Stimulated activated CD4-positive, alpha-beta T cell treated with anti-CD3 and anti-CD28 coated beads, Interleukin-2, amount 100 ng/mL, for 4 hours (primary cell): ENCODE data around the gene ATCAY.
"Not testable (repeated sequence)": the region's sequence is repeated elsewhere in the genome, so short reads cannot be mapped to it uniquely, and the experiment has no call there.

Experiments used
- DNase-seq: peaks from one replicate; pipeline ENCODE4 v3.0.0-alpha.2; 2020; ENCODE audit warnings: low read depth

Gene ATCAY

DNA sequence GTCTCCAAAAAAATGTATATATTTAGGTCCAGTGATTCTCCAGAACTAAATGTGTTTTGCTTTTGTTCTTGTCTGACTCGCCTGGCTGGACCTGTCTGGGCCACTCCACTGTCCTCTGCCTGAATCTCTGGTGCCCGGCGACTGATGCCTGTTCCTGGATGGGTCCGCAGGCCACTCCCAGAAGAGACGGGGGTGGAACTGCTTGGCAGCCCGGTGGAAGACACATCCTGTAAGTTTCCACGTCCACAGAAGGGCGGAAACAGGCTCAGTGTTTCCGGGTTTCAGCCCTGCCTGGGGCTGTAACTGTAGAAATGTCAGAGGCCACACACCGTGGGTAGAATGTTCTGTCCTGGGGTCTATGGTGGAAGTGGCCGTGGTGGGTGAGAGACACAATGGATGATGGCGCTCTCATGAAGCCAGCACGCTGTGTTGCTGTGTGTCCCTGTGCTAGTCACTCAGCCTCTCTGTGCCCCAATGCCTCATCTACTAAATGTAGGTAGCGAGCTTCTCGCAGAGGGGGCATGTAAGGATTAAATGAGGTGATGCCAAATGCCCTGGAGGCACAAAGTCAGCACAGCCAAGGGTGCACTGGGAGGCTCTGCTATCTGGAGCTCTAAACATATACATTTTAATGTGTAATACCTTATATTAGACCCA lies 22.0 kb downstream of the ATCAY start:
- DNase-seq = no peak

GRCh38 chr19:3904233-3904632 lies 23.7 kb downstream of the ATCAY start:
- no peak for DNase-seq

DNA sequence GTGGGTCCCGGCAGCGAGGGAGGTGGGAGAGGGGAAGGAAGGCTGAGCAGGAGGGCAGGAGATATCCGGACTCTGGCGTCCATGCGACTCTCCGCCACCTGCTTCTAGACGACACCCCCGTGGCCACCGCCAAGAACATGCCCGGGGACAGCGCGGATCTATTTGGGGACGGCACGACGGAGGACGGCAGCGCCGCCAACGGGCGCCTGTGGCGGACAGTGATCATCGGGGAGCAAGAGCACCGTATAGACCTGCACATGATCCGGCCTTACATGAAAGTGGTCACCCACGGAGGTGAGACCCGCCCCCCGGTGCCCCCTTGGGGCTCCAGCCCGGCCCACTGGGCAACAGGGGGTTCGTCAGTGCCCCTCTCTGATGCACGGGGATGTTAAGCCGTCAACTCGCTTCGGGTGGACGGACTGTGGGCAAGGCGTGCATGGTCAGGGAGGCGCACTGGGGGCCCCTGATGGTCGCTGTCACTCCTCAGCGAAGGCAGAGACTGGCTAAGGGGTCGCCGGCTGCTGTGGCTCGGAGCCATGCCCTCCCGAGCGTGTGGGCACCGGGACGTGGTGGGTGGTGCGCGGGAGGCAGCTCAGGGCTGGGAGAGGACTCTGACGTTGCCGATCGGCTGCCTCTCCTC lies 27.3 kb downstream of the ATCAY start:
- DNase-seq = no peak

DNA sequence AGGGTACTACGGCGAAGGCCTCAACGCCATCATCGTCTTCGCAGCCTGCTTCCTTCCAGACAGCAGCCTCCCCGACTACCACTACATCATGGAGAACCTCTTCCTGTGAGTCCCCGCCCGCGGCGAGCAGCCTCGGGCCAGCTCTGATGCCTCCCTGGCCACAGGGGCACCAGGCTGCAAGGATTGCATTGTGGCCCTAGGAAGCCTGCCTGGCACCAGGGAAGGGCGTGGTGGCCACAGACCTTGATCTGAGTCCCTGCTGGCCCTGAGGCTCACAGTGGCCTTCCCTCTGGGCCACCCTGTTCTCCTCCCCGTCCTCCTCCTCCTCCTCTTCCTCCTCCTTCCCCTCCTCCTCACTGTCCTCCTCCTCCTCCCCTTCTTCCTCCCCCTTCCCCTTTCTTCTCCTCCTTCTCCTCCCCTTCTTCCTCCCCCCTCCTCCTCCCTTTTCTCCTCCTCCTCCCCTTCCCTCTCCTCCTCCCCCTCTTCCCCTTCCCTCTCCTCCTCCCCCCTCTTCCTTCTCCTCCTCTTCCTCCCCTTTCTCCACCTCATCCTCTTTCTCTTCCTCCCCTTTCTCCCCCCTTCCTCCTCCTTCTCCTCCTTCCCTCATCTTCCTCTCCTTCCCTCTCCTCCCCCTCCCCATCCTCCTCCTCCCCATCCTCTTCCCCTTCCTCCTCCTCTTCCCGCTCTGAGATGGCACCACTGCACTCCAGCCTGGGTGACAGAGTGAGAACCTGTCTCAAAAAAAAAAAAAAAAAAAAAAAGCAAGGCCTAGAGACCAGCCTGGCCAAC lies 28.0 kb downstream of the ATCAY start:
- no peak for DNase-seq

- DNase-seq = no peak
Observed at GRCh38 chr19:3910105-3910504, 29.6 kb downstream of the ATCAY start.

- DNase-seq = no peak
Observed at GRCh38 chr19:3914199-3914598, 33.7 kb downstream of the ATCAY start.

- DNase-seq = no peak
Observed at GRCh38 chr19:3916033-3916432, 35.5 kb downstream of the ATCAY start.

GRCh38 chr19:3919793-3920192 lies 39.3 kb downstream of the ATCAY start:
- no peak for DNase-seq

GRCh38 chr19:3923096-3923758 lies 42.7 kb downstream of the ATCAY start:
- no peak for DNase-seq

- no peak for DNase-seq
Observed at GRCh38 chr19:3923912-3924311, 43.4 kb downstream of the ATCAY start.

- no peak for DNase-seq
Observed at GRCh38 chr19:3931041-3931440, 50.6 kb downstream of the ATCAY start.

DNA sequence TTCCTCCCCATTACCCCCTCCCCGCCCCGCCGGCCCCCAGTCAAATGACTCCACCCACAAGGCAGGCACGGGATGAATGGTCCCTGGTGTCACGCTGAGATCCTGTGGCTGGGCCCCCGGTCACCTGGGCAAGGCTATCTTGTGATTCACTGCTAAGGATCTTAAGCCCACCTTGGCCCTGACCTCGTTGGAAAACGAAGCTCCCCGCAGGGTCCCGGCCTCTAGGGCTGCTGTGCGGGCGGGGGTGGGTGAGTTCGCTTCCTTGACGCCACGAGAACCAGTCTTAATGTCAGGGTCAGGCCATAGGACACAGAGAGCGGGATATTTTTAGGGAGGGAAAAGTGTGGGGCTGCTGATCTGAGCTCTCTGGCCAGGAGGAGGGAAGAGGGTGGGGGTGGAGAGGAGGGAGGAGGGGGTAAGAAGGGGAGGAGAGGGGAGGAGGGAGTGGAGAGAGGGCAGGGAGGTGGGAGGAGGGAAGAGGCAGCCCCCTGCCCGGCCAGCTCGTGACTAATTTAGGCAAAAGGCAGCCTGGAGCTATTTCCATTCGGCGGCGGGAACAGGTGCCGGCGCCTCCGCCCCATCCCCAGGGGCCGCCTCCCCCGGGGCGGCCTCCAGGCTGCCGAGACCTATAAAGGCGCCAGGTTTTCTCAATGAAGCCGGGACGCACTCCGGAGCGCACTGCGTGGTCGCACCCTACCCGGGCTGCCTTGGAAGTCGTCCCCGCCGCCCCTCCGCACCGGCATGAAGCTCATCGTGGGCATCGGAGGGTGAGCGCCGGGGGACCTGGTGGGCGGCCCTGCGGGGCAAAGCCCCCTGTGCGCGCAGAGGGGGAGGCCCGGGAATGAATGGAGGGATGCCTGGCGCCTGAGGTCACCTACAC lies 52.7 kb downstream of the ATCAY start, which contains the start of gene NMRK2:
TSS of gene NMRK2 (plus strand) at position 139 of the 880 bp plus-strand sequence. CDS start at position 742, 603 bp downstream.
- DNase-seq = no peak

DNA sequence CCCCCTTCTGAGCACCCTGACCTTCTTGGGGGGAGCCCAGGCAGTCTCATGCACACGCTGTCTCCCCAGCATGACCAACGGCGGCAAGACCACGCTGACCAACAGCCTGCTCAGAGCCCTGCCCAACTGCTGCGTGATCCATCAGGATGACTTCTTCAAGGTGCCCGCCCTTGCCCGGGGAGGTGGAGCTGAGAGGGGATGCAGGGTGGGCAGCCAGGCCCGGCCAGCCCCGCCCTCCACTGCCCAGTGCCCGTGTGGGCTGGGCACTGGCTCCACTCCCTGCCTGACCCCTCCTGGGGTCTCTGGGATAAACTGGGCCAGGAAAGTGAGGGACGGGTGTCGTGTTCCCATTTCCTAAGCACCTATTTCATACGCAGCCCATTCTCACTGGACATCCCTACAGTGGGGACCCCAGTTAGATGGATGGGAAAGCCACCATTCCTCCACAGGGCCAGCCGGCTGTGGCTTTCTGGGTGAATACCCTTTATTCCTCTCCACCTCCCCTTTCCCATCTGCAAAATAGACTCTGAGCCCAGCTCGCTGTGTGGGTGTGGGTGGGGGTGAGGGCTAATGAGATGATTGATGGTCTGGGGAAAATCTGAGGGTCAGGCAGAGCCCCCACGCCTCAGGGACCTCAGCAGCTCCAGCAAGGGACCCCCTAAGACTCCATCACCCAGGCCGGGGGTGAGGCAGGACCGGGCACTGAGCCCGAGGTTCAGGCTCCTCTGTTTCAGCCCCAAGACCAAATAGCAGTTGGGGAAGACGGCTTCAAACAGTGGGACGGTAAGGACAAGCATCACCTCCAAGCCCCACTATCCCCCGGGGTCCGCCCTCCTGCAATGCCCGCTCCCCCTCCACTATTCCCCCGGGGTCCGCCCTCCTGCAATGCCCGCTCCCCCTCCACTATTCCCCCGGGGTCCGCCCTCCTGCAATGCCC lies 56.3 kb downstream of the ATCAY start:
- no peak for DNase-seq

DNA sequence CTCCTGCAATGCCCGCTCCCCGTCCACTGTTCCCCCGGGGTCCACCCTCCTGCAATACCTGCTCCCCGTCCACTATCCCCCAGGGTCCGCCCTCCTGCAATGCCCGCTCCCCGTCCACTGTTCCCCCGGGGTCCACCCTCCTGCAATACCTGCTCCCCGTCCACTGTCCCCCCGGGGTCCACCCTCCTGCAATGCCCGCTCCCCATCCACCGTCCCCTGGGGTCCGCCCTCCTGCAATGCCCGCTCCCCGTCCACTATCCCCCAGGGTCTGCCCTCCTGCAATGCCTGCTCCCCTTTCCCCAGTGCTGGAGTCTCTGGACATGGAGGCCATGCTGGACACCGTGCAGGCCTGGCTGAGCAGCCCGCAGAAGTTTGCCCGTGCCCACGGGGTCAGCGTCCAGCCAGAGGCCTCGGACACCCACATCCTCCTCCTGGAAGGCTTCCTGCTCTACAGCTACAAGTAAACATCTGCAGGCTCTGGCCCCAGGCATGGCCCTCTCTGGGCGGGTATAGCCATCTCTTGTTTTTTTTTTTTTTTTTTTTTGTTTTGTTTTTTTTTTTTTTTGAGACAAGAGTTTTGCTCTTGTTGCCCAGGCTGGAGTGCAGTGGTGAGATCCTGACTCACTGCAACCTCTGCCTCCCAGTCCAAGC lies 57.9 kb downstream of the ATCAY start:
- not testable (repeated sequence) for DNase-seq

GRCh38 chr19:3942790-3943409 lies 62.4 kb downstream of the ATCAY start:
- no peak for DNase-seq

DNA sequence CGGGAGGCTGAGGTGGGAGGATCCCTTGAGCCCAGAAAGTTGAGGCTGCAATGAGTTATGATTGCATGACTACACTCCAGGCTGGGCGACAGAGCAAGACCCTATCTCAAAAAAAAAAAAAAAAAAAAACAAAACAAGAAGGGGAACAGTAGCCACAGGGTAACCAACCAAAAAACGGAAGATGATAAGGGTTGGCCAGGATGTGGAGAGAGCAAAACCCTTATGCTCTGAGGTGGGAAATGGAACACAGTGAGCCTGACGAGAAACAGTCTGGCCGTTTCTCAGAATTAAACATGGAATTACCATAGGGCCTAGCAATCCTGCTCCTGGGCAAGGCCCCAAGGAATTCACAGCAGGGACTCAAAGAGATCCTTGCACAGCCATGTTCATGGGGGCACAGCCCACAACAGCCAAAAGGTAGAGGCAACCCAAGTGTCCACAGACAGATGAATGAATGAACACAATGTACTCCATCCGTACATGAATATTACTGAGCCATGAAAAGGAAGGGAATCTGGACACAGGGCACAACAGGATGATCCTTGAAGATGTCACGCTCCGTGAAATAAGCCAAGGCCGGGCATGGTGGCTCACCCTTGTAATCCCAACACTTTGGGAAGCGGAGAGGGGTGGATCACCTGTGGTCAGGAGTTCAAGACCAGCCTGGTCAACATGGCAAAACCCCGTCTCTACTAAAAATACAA lies 63.7 kb downstream of the ATCAY start:
- DNase-seq = no peak

DNA sequence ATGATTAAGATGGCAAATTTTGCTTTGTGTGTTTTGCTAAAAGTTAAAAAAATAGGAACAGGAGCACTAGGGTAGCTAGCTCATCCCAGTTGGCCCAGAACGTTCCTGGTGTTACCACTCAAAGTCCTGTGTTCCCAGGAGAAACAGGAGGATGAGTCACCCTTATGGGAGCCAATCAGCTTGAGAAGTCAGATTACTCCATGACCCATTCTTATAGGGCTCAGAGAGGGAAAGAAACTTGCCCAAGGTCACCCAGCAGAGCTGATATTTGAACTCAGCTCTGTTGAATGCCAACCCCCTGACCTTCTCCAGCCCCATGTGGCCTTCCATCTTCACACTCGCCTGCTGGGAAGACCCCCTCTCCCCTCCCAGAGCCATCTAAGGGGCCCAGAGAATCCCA lies 65.4 kb downstream of the ATCAY start:
- no peak for DNase-seq

DNA sequence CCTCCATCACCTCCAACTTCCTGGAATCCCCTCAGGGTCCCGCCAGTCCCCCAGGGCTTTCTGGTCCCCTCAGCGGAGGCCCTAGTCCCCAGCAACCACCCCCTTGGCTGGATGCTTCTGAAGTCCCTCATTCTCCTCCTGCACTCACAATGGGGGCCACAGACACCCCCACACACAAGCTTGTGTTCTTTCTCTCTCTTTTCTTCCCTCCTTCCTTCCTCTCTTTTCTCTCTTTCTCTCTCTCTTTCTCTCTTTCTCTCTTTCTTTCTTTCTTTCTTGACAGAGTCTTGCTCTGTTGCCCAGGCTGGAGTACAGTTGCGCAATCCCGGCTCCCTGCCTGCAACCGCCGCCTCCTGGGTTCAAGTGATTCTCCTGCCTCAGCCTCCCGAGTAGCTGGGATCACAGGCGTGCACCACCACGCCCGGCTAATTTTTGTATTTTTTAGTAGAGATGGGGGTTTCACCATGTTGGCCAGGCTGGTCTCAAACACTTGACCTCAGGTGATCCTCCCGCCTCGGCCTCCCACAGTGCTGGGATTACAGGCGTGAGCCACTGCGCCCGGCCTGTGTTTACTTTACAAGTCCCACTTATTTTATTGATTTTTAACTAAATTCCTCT lies 66.9 kb downstream of the ATCAY start:
- DNase-seq = not testable (repeated sequence)
